ENCODE data around the gene BCAP31. TPM values are rescaled to one million over a fixed set of nuclear protein-coding genes. Genes with fewer than 3 reads are reported as not detected.

BCAP31 gene
- 219 and 235 TPM in 2 replicates for total RNA-seq (2021)
- Bru-seq, nascent RNA, result percentile 72 among the genes with signal in this experiment
- BruChase-seq, experiment 1, labeled RNA remaining after a 2-hour chase, result percentile 83 among the genes with signal in this experiment
- percentile 86 among the genes with signal in this experiment for BruChase-seq, experiment 2, labeled RNA remaining after a 6-hour chase
- long read RNA-seq, transcript BCAP31-207 (8 exons, 1,824 nt), result minor isoform, 21 of 750 reads
- long read RNA-seq, transcript BCAP31-201 (8 exons, 1,643 nt), result major isoform, 623 of 750 reads
- long read RNA-seq, partial matches to known transcripts, result 60 of 750 reads
- long read RNA-seq, other reads (novel, unspliced or antisense), result 45 of 750 reads

DNA sequence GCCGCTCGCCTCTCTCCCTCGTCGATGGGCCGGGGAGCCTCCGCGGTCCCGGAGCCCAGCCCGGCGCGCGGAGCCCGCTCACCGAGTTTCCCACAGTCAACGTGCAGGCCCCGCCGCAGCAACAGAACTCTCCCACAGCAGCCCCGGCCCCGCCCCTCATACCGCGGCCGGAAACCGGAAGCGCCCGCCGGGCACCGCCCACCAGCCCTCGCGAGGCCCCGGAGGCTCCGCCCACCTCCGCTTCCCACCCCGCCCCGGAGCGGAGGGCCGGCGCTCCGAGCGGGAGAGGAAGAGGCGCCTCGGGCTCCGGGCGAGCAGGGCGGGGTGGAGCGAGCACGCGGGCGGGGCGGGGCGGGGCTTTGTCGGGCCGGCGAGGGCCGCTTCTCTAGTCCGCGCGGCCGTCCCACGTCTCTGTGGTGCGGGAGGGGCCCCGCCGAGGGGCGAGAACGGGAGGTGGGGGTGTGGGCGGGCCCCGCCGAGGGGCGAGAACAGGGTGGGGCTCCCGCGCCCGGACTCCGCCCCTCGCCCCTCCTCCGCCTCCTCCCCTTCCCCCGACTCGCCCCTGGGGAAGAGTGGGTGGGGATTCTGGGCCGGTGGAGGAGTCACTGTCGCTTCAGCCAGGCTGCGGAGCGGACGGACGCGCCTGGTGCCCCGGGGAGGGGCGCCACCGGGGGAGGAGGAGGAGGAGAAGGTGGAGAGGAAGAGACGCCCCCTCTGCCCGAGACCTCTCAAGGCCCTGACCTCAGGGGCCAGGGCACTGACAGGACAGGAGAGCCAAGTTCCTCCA lies at the start of gene BCAP31, which contains the start of gene ABCD1:
Gene BCAP31, minus strand, starts transcription at position 136 of the 787 bp plus-strand sequence. CDS start 1,143 bp downstream, outside the sequence.
Gene ABCD1, plus strand, starts transcription at position 605 of the 787 bp plus-strand sequence. CDS start 411 bp downstream, outside the sequence.
- CTCF ChIA-PET, result interaction anchor here (0.5 to 0.6 kb wide), 3 partner anchors 15 to 340 kb away, joined by 3 to 6 read pairs (median 5); no protein-coding TSS in a partner anchor
- Histone ChIP-seq H3K36me3 (ENCODE audit: insufficient read depth, low read length, poor library complexity, severe bottlenecking) (peaks cover 15% of the 10 kb centered on the region), H3K27ac (ENCODE audit: low read depth, low read length, poor library complexity, severe bottlenecking) (peak within 1 kb of the TSS; percentile 81), H3K9me3 (ENCODE audit: low read depth, low read length, poor library complexity, severe bottlenecking) (no peaks in the 10 kb centered on the region), H3K27me3 (replicated peaks; ENCODE audit: insufficient read depth, low read depth, low read length, poor library complexity) (no peaks in the 10 kb centered on the region), H3K4me3 (ENCODE audit: low read depth, low read length, poor library complexity, severe bottlenecking) (peak within 1 kb of the TSS; percentile 71), H3K4me1 (ENCODE audit: insufficient read depth, low read length, poor library complexity, severe bottlenecking) (peaks cover 8% of the 10 kb centered on the region)
- intact Hi-C loops (cut with micrococcal nuclease; ENCODE audit: unreplicated experiment), result loop anchor here (2.0 kb wide), 1 partner anchor 78 kb away; the partner anchor contains the start of gene DUSP9
- TF ChIP-seq EZH2 (IDR thresholded peaks at IDR 0.05; ENCODE audit: borderline replicate concordance, low read depth, low read length, poor library complexity, severe bottlenecking), result no peak
- TF ChIP-seq, protein P1, sequence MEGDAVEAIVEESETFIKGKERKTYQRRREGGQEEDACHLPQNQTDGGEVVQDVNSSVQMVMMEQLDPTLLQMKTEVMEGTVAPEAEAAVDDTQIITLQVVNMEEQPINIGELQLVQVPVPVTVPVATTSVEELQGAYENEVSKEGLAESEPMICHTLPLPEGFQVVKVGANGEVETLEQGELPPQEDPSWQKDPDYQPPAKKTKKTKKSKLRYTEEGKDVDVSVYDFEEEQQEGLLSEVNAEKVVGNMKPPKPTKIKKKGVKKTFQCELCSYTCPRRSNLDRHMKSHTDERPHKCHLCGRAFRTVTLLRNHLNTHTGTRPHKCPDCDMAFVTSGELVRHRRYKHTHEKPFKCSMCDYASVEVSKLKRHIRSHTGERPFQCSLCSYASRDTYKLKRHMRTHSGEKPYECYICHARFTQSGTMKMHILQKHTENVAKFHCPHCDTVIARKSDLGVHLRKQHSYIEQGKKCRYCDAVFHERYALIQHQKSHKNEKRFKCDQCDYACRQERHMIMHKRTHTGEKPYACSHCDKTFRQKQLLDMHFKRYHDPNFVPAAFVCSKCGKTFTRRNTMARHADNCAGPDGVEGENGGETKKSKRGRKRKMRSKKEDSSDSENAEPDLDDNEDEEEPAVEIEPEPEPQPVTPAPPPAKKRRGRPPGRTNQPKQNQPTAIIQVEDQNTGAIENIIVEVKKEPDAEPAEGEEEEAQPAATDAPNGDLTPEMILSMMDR (conservative IDR thresholded peaks at IDR 0.05; ENCODE audit: low read depth, low read length), result no peak
- BruUV-seq (replicated peaks), result no TSS peak
- peak; percentile 92 for DNase-seq (ENCODE audit: low spot score)
- POLR2A ChIA-PET (ENCODE audit: low non-redundant PET), result no interaction called here

GRCh38 chrX:153773218-153773611 lies 49.0 kb upstream of the BCAP31 start:
- Histone ChIP-seq H3K9me3 (ENCODE audit: low read depth, low read length, poor library complexity, severe bottlenecking) (no peaks in the 10 kb centered on the region), H3K36me3 (ENCODE audit: insufficient read depth, low read length, poor library complexity, severe bottlenecking) (no peaks in the 10 kb centered on the region), H3K27ac (ENCODE audit: low read depth, low read length, poor library complexity, severe bottlenecking) (no peak overlapping the region), H3K27me3 (replicated peaks; ENCODE audit: insufficient read depth, low read depth, low read length, poor library complexity) (no peaks in the 10 kb centered on the region), H3K4me1 (ENCODE audit: insufficient read depth, low read length, poor library complexity, severe bottlenecking) (no peaks in the 10 kb centered on the region), H3K4me3 (ENCODE audit: low read depth, low read length, poor library complexity, severe bottlenecking) (no peak overlapping the region)
- intact Hi-C loops (cut with micrococcal nuclease; ENCODE audit: unreplicated experiment), result no loop called here
- BruUV-seq (replicated peaks), result no TSS peak
- POLR2A ChIA-PET (ENCODE audit: low non-redundant PET), result no interaction called here
- DNase-seq (ENCODE audit: low spot score), result no peak
- TF ChIP-seq, protein P1 (conservative IDR thresholded peaks at IDR 0.05; ENCODE audit: low read depth, low read length), result no peak
- no peak for TF ChIP-seq EZH2 (IDR thresholded peaks at IDR 0.05; ENCODE audit: borderline replicate concordance, low read depth, low read length, poor library complexity, severe bottlenecking)
- CTCF ChIA-PET, result no interaction called here

DNA sequence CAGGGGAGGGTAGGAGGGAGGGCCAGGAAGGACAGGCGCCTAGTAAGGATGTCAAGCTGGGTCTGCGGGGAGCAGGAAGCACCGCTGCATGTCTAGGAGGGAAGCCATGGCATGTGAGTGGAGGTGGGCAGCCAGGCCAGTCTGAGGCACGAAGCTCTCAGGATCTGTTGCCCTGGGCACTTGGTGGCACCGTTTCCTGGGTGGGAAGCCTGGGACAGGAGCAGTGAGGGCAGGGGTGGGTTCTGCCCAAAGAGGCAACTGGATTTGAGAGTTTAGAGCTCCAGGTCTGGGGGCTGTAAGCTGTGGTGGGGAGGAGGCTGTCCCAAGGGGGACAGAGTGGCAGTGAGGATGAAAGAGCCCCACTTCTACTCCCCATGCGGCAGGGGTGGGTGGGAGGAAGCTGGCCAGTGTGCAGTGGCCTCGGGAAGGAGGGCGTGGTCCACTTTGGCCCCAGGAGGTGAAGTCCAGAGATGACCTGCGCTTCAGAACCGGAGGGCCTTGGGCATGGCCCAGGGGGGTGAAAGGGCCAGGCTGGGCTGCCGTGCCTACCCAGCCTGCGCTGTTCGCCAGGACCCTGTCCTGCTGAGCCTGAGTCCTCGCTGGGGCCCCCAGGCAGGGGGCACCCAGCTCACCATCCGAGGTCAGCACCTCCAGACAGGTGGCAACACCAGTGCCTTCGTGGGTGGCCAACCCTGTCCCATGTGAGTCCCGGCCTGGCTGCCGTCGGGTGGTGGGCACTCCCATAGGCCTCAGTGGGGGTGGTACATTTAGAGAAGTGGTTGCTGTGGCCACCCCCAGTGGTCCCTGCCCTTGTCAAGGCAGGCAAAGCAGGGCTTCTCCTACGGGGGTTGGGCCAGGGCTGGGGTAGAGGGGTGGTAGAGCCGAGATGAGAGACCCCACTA lies 48.4 kb upstream of the BCAP31 start:
- POLR2A ChIA-PET (ENCODE audit: low non-redundant PET), result interaction anchor here (0.6 kb wide), 1 partner anchor 175 kb away, joined by 4 read pairs; no protein-coding TSS in a partner anchor
- Histone ChIP-seq H3K4me1 (ENCODE audit: insufficient read depth, low read length, poor library complexity, severe bottlenecking) (no peaks in the 10 kb centered on the region), H3K4me3 (ENCODE audit: low read depth, low read length, poor library complexity, severe bottlenecking) (no peak overlapping the region), H3K27ac (ENCODE audit: low read depth, low read length, poor library complexity, severe bottlenecking) (no peak overlapping the region), H3K9me3 (ENCODE audit: low read depth, low read length, poor library complexity, severe bottlenecking) (no peaks in the 10 kb centered on the region), H3K27me3 (replicated peaks; ENCODE audit: insufficient read depth, low read depth, low read length, poor library complexity) (no peaks in the 10 kb centered on the region), H3K36me3 (ENCODE audit: insufficient read depth, low read length, poor library complexity, severe bottlenecking) (no peaks in the 10 kb centered on the region)
- intact Hi-C loops (cut with micrococcal nuclease; ENCODE audit: unreplicated experiment), result no loop called here
- DNase-seq (ENCODE audit: low spot score), result no peak
- CTCF ChIA-PET, result no interaction called here
- BruUV-seq (replicated peaks), result no TSS peak
- TF ChIP-seq, protein P1 (conservative IDR thresholded peaks at IDR 0.05; ENCODE audit: low read depth, low read length), result no peak
- no peak for TF ChIP-seq EZH2 (IDR thresholded peaks at IDR 0.05; ENCODE audit: borderline replicate concordance, low read depth, low read length, poor library complexity, severe bottlenecking)
